Measurements from ENCODE around the gene PKD2L2.

Gene PKD2L2

GRCh38 chr5:137914758-137915157 is 25.5 kb downstream of the PKD2L2 start:
- POLR2A ChIA-PET: no interaction called here
- CTCF ChIA-PET: no interaction called here
- no peaks in the 10 kb centered on the region for H3K36me3 ChIP-seq (ENCODE audit: control insufficient read depth in 2 of 2, insufficient read depth in 1 of 2, low read length in 2 of 2)
- H3K27ac ChIP-seq (ENCODE audit: extremely low read depth, low read depth, low read length): no peak overlapping the region
- no peaks in the 10 kb centered on the region for H3K4me1 ChIP-seq (ENCODE audit: control insufficient read depth, insufficient read depth, low read length)
- TF ChIP-seq, protein P1, sequence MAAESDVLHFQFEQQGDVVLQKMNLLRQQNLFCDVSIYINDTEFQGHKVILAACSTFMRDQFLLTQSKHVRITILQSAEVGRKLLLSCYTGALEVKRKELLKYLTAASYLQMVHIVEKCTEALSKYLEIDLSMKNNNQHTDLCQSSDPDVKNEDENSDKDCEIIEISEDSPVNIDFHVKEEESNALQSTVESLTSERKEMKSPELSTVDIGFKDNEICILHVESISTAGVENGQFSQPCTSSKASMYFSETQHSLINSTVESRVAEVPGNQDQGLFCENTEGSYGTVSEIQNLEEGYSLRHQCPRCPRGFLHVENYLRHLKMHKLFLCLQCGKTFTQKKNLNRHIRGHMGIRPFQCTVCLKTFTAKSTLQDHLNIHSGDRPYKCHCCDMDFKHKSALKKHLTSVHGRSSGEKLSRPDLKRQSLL (tag by site-specific recombination; IDR thresholded peaks at IDR 0.05): no peak
- TF ChIP-seq ZBTB10 (tag by site-specific recombination; IDR thresholded peaks at IDR 0.05): no peak
- no peak for TF ChIP-seq ZNF561 (tag by site-specific recombination; IDR thresholded peaks at IDR 0.05; ENCODE audit: borderline replicate concordance)
- TF ChIP-seq SETDB1 (IDR thresholded peaks at IDR 0.05; ENCODE audit: insufficient read length, low read length): peak; percentile 48
- H3K4me3 ChIP-seq (ENCODE audit: low read depth, low read length): no peak overlapping the region
- H3K9me3 ChIP-seq (ENCODE audit: control insufficient read depth, insufficient read depth, low read depth, low read length): no peaks in the 10 kb centered on the region

DNA sequence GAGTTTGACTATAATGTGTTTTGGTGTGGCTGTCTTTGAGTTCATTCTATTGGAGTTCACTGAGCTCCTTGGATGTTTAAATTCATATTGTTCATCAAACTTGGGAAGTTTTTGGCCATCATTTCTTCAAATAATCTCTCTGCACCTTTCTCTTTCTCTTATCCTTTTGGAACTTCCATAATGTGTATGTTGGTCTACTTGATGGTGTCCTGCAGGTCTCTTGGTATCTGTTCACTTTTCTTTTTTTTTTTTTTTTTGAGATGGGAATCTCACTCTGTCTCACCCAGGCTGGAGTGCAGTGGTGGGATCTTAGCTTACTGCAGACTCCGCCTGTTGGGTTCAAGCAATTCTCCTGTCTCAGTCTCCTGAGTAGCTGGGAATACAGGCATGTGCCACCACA is 27.7 kb downstream of the PKD2L2 start:
- H3K36me3 ChIP-seq (ENCODE audit: control insufficient read depth in 2 of 2, insufficient read depth in 1 of 2, low read length in 2 of 2): no peaks in the 10 kb centered on the region
- CTCF ChIA-PET: interaction anchor here (0.6 kb wide), 2 partner anchors 23 to 138 kb away, joined by 6 to 7 read pairs; no protein-coding TSS in a partner anchor

GRCh38 chr5:137921931-137922330 is 32.7 kb downstream of the PKD2L2 start:
- no peak for TF ChIP-seq ZXDB (tag by site-specific recombination; IDR thresholded peaks at IDR 0.05)
- no peak for TF ChIP-seq ZSCAN5A (tag by site-specific recombination; IDR thresholded peaks at IDR 0.05)
- TF ChIP-seq PRDM10 (tag by site-specific recombination; IDR thresholded peaks at IDR 0.05): peak; percentile 50
- TF ChIP-seq ZNF830 (tag by site-specific recombination; IDR thresholded peaks at IDR 0.05; ENCODE audit: low read depth): no peak
- TF ChIP-seq ZNF792 (tag by site-specific recombination; IDR thresholded peaks at IDR 0.05): no peak
- no peak for TF ChIP-seq ZNF404 (tag by site-specific recombination; IDR thresholded peaks at IDR 0.05)
- H3K9me3 ChIP-seq (ENCODE audit: control insufficient read depth, insufficient read depth, low read depth, low read length): no peaks in the 10 kb centered on the region
- no peak overlapping the region for H3K4me3 ChIP-seq (ENCODE audit: low read depth, low read length)
- H3K4me1 ChIP-seq (ENCODE audit: control insufficient read depth, insufficient read depth, low read length): no peaks in the 10 kb centered on the region
- H3K36me3 ChIP-seq (ENCODE audit: control insufficient read depth in 2 of 2, insufficient read depth in 1 of 2, low read length in 2 of 2): no peaks in the 10 kb centered on the region
- CTCF ChIA-PET: interaction anchor here (0.7 kb wide), 1 partner anchor 143 kb away, joined by 3 read pairs; no protein-coding TSS in a partner anchor
- POLR2A ChIA-PET: interaction anchor here (1.1 kb wide), 1 partner anchor 90 kb away, joined by 4 read pairs; no protein-coding TSS in a partner anchor
- no peak overlapping the region for H3K27ac ChIP-seq (ENCODE audit: extremely low read depth, low read depth, low read length)

More for the DNA sequence above, 27.7 kb downstream of the PKD2L2 start:
- POLR2A ChIA-PET: no interaction called here
- no peak overlapping the region for H3K27ac ChIP-seq (ENCODE audit: extremely low read depth, low read depth, low read length)
- H3K4me3 ChIP-seq (ENCODE audit: low read depth, low read length): no peak overlapping the region
- TF ChIP-seq ZIC2 (tag by site-specific recombination; IDR thresholded peaks at IDR 0.05): no peak
- TF ChIP-seq SETDB1 (IDR thresholded peaks at IDR 0.05; ENCODE audit: insufficient read length, low read length): peak; percentile 16
- TF ChIP-seq ZXDB (tag by site-specific recombination; IDR thresholded peaks at IDR 0.05): no peak
- TF ChIP-seq PRDM6 (tag by site-specific recombination; IDR thresholded peaks at IDR 0.05): no peak
- H3K9me3 ChIP-seq (ENCODE audit: control insufficient read depth, insufficient read depth, low read depth, low read length): no peaks in the 10 kb centered on the region
- no peaks in the 10 kb centered on the region for H3K4me1 ChIP-seq (ENCODE audit: control insufficient read depth, insufficient read depth, low read length)
